Measurements from ENCODE around the gene STRBP. TPM values are rescaled to one million over a fixed set of nuclear protein-coding genes. Genes with fewer than 3 reads are reported as not detected.

Gene STRBP
- total and polyA plus RNA-seq, 9 of the 15 experiments (the other 6 are each of a cell fraction or from before 2014, with no cell fraction given), result 27.7 to 84.0 (median 70.2) TPM

DNA sequence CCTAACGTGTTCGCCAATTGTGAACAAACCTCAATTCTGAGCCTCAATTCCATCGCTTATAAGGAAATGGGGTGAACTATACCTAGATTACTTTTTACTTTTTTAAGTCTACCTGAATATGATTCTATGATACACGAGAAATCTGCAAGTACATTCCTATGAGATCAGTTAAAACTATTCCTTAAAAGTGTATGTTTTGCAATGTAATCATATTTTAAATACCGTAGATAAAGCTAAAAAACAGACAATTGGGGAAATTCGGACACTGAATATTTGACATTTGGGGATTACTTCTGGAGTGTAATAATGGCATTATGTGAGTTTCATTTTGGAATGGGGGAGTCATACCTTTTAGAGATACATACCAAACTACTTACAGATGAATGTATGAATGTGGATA, 62.3 kb downstream of the STRBP start:
- Histone ChIP-seq H3K9me1 (ENCODE audit: control insufficient read depth, insufficient read depth, low read length) (no peaks in the 10 kb centered on the region), H3K4me2 (ENCODE audit: insufficient read depth, low read length) (no peak overlapping the region), H3K9ac (ENCODE audit: insufficient read depth in 1 of 2, low read depth in 2 of 2, low read length in 2 of 2) (no peak overlapping the region), H3K27ac (ENCODE audit: extremely low read depth, low read depth, low read length) (no peak overlapping the region), H2AFZ (ENCODE audit: low read depth, low read length) (no peak overlapping the region), H3K4me3 (no peak overlapping the region), H3K36me3 (ENCODE audit: control insufficient read depth, insufficient read depth, low read length) (peaks cover 5% of the 10 kb centered on the region; the same call in 1 of the 3 replicates), H3K27me3 (ENCODE audit: control insufficient read depth in 2 of 2, insufficient read depth in 2 of 2, low read length in 2 of 2) (no peaks in the 10 kb centered on the region), H3K9me3 (replicated peaks; ENCODE audit: control insufficient read depth, insufficient read depth, low read depth, low read length) (no peaks in the 10 kb centered on the region; the same call in 1 of the 2 replicates), H4K20me1 (replicated peaks; ENCODE audit: control insufficient read depth, insufficient read depth, low read length) (no peaks in the 10 kb centered on the region), H3K4me1 (replicated peaks in 1 of 2; ENCODE audit: control insufficient read depth in 2 of 2, insufficient read depth in 2 of 2, low read length in 2 of 2) (no peaks in the 10 kb centered on the region), H3K79me2 (ENCODE audit: control insufficient read depth, insufficient read depth, low read length) (peaks cover 41% of the 10 kb centered on the region)
- no TSS peak for BruUV-seq (replicated peaks)
- in situ Hi-C loops (cut with MboI), result no loop called here
- FAIRE-seq (no peak), ATAC-seq (no peak), DNase-seq (ENCODE audit: extremely low read depth in 1 of 4, low spot score in 3 of 4) (no peak)
- no peak for TF ChIP-seq MEF2D (tag; conservative IDR thresholded peaks at IDR 0.05; ENCODE audit: low read depth)
- peak; percentile 27; the same call in 1 of the 2 replicates for TF ChIP-seq MAFK (IDR thresholded peaks at IDR 0.05; ENCODE audit: low read length)
- TF ChIP-seq MAFG (tag; conservative IDR thresholded peaks at IDR 0.05), result peak; percentile 50; the same call in 1 of the 2 replicates
- TF ChIP-seq ZNF316 (IDR thresholded peaks at IDR 0.05), result peak; percentile 79
- peak; percentile 47; the same call in 1 of the 2 replicates for TF ChIP-seq MAFF (IDR thresholded peaks at IDR 0.05; ENCODE audit: low read length)
- TF ChIP-seq C11orf30 (IDR thresholded peaks at IDR 0.05; ENCODE audit: low read depth), result peak; percentile 64
- CTCF ChIA-PET (ENCODE audit: low intra/inter-chr PET ratio), result no interaction called here
- over 99% methylated on average over 6 of the region's 6 CpGs for WGBS (ENCODE audit: insufficient coverage, low coverage, missing lambda C conversion rate)
- intact Hi-C loops (cut with micrococcal nuclease), result no loop called here
- POLR2A ChIA-PET, result no interaction called here

- peaks cover 13% of the 10 kb centered on the region; the same call in 2 of the 3 replicates for H3K79me2 ChIP-seq (ENCODE audit: control insufficient read depth, insufficient read depth, low read length)
- no peaks in the 10 kb centered on the region for H3K27me3 ChIP-seq (ENCODE audit: control insufficient read depth in 2 of 2, insufficient read depth in 2 of 2, low read length in 2 of 2)
- H3K4me2 ChIP-seq (ENCODE audit: insufficient read depth, low read length), result no peak overlapping the region
- TF ChIP-seq, protein P1, sequence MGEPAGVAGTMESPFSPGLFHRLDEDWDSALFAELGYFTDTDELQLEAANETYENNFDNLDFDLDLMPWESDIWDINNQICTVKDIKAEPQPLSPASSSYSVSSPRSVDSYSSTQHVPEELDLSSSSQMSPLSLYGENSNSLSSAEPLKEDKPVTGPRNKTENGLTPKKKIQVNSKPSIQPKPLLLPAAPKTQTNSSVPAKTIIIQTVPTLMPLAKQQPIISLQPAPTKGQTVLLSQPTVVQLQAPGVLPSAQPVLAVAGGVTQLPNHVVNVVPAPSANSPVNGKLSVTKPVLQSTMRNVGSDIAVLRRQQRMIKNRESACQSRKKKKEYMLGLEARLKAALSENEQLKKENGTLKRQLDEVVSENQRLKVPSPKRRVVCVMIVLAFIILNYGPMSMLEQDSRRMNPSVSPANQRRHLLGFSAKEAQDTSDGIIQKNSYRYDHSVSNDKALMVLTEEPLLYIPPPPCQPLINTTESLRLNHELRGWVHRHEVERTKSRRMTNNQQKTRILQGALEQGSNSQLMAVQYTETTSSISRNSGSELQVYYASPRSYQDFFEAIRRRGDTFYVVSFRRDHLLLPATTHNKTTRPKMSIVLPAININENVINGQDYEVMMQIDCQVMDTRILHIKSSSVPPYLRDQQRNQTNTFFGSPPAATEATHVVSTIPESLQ (CRISPR knock-in tag; IDR thresholded peaks at IDR 0.05), result no peak
- TF ChIP-seq POLR2B (IDR thresholded peaks at IDR 0.05; ENCODE audit: low read depth, partially characterized antibody) (peak; percentile 26), KDM2B (CRISPR knock-in tag; IDR thresholded peaks at IDR 0.05) (no peak)
- H3K9me3 ChIP-seq (replicated peaks; ENCODE audit: control insufficient read depth, insufficient read depth, low read depth, low read length), result no peaks in the 10 kb centered on the region; the same call in 1 of the 2 replicates
- no peak overlapping the region for H3K9ac ChIP-seq (ENCODE audit: insufficient read depth in 1 of 2, low read depth in 2 of 2, low read length in 2 of 2)
- intact Hi-C loops (cut with micrococcal nuclease) (no loop called here), in situ Hi-C loops (cut with MboI) (no loop called here)
- H4K20me1 ChIP-seq (replicated peaks; ENCODE audit: control insufficient read depth, insufficient read depth, low read length), result no peaks in the 10 kb centered on the region
- ChIA-PET CTCF (ENCODE audit: low intra/inter-chr PET ratio) (no interaction called here), POLR2A (interaction anchor here (0.5 kb wide), 1 partner anchor 252 kb away, joined by 3 read pairs; no protein-coding TSS in a partner anchor)
- H2AFZ ChIP-seq (ENCODE audit: low read depth, low read length), result no peak overlapping the region
- no peak overlapping the region for H3K4me3 ChIP-seq
- ATAC-seq, result no peak
- no peaks in the 10 kb centered on the region for H3K4me1 ChIP-seq (replicated peaks in 1 of 2; ENCODE audit: control insufficient read depth in 2 of 2, insufficient read depth in 2 of 2, low read length in 2 of 2)
- peaks cover 5% of the 10 kb centered on the region; the same call in 1 of the 3 replicates for H3K36me3 ChIP-seq (ENCODE audit: control insufficient read depth, insufficient read depth, low read length)
- no peak overlapping the region for H3K27ac ChIP-seq (ENCODE audit: extremely low read depth, low read depth, low read length)
- WGBS (ENCODE audit: insufficient coverage, low coverage, missing lambda C conversion rate), result 91% methylated on average over 2 of the region's 2 CpGs
- DNase-seq (ENCODE audit: extremely low read depth in 1 of 4, low spot score in 3 of 4), result no peak
- H3K9me1 ChIP-seq (ENCODE audit: control insufficient read depth, insufficient read depth, low read length), result no peaks in the 10 kb centered on the region
- FAIRE-seq, result no peak
- no TSS peak for BruUV-seq (replicated peaks)
Measured at GRCh38 chr9:123201083-123201482, 67.3 kb downstream of the STRBP start.

Measured in K562 (cell line).